ELF-1 (cell line): ENCODE measurements around the gene CWF19L2.
"Not testable (repeated sequence)": the region's sequence is repeated elsewhere in the genome, so short reads cannot be mapped to it uniquely, and the experiment has no call there.

Experiments used
- DNase-seq: peaks from one replicate; pipeline ENCODE4 v3.0.0-alpha.2; 2016; ENCODE audit warnings: low read depth, low spot score

Gene CWF19L2

DNA sequence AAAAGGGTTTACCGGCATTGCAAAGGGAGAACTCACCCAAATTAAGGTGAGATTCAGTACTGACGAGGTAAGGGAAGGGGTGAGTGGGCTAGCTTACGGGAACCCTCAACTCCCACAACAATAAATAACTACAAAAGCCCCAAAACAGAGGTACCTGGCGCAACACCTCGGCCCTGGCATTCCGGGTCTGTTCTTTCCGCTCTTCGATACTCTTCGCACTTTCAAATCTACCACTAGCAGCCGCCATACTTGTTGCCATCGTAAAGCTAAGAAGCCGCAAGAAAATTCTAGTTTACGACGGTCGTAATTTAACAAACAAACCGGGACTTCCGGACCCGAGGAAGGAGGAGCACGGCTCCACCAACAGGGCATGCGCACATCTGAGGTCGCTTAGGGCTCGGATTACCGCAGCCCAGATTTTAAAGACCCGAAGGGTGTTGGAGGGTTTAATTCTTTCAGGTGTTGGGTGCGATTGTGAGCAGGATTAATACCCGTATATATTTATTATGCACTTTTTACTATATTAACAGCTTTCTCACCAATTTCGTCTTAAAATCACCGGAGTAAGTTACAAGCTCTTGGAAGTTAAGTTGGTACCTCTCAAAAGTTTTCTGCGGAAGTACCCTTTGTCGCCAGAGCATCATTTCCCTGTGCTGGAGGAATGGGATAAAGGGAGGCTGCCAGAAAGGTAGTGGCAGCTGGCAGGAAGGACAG lies at the start of gene CWF19L2:
Gene CWF19L2 (minus strand): TSS at position 268 of the 714 bp plus-strand sequence. CDS start 9 bp downstream, at position 259.
- DNase-seq: peak; percentile 95

DNA sequence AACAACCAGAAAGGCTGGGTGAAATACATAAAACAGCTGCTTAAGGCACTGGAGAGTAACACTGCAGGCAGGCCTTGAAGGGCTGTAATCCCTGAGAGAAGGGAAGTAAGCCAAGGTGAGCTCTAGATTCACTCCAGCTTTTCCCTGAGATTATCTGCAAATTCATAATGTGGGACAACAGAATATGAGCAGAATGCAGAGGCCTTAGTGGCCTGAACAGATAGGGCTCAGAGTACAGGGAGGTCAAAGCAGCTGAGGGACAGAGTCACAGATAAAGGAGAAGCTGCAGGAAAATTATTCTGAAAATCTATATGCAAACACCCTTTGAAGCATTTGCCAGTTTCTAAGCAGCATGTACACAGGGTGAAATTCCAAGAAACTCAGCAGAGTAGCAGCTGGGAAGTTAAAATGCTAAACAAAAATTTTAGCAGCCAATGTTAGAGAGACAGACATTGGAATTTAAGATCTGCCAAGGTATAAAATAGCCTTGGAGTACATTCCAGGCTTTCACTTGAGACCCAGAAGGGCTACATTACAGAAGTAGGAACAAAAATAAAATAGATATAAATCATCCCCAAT lies 48.1 kb upstream of the CWF19L2 start:
- no peak for DNase-seq

DNA sequence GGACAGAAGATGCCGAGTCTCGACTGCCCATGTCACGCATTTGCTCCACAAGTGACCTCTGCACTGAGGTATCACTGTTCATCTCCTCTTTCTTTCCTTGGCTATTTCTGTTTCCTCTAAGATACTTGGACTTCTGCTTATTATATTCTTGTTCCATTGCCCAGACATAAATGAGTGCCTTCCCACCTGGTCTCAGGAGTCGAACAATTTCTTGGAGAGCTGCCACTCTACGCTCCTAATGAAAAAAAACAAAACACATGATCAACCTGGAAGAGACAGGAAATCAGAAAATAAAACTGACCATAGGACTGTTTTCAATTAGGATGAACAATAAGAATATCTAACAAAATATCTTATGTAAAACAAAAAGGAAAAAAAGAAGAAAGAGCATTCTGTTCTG lies 47.4 kb upstream of the CWF19L2 start:
- DNase-seq: no peak

DNA sequence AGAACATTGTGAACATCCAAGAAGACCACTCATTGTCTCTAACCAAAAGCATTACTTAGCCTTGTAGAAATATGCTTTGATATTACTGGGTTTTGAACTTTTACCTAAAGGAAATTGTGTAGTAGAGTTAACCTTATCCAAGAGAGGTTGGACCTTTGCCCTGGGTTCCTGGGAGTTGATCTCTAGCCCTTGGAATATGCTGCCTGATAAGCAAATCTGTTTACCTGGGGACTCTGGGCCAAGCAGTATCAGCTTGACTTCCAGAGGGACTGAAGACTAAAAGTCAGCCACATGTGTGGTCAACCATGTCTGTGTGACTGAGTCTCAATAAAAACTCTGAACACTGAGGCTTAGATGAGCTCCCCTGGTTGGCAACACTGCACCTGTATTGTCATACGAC lies 44.1 kb upstream of the CWF19L2 start:
- DNase-seq: no peak

DNA sequence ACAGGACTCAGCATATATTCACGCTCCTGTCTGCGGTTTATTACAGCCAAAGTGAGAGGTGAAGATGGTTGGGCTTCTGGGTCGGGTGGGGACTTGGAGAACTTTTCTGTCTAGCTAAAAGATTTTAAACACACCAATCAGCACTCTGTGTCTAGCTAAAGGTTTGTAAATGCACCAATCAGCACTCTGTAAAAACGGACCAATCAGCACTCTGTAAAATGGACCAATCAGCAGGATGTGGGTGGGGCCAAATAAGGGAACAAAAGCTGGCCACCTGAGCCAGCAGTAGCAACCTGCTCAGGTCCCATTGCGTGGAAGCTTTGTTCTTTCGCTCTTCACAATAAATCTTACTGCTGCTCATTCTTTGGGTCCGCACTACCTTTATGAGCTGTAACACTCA lies 39.7 kb upstream of the CWF19L2 start:
- DNase-seq: not testable (repeated sequence)

DNA sequence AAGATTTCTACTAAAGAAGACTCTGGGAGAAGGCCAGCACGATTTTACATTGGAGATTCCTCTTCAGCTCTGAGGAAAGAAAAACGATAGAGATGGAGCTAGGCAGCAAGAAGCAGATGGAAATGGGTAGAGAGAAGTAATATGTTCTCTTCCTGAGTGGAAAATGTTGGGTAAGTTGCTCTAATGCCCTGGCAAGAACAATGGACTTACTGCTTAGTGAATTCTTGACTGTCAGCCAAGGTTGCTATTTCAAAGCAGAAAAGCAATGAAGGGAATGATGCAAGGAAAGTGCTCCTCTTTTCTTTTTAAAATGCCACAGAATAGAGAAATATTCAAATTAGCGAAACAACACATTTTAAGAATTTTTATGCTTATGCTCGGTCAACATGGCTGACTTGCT lies 38.4 kb upstream of the CWF19L2 start:
- DNase-seq: no peak

DNA sequence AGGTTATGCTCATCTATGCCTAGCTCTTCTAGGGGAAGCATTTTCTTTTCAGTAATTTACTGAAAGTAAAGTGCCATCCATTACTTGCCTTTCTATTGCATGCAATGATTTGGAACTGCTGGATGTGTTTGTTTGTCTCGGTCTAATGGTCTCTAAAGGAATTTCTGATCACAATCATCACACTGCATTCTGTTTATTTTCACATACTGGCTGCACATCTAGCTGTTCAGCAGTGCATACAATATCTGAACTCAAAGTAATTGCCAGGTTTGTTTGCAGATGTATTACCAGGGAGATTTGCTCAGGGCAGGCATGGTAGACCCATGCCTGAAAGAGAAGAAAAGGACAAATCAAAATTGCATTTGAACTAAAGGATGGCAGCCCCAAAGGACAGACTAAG lies 36.4 kb upstream of the CWF19L2 start:
- no peak for DNase-seq

DNA sequence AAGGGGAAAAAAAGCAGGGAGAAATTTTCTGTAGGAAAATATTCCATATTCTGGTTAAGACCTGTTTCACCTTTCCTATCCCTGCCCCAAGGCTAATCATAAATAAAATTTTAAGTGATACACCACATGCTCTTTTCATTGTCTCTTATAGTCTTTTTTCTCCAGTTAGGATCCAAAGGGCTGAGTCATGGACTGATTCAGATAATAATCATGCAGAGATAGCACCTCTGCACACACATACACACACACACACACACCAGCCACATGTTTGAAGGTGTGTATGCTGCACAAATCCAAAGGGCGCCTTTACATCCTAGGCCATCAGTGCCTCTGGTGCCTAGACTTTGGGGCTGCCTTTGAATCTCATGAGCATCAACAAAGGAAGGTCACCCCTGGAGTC lies 35.5 kb upstream of the CWF19L2 start:
- DNase-seq: no peak

DNA sequence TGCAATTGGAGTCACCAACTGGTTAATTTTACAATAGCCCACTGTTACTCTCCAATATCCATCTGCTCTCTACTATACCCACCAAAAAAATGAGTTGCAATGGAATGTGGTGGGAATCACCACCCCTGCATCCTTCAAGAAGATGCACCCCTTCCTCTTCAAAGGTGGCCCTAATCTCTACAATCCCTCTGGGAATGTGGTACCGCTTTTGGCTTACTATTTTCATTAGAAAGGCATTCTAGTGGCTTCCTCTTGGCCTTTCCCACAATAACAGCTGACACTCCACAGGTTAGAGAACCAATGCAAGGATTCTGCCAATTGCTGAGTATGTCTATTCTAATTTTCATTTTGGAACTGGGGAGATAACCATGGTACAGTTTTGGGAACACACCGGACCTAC lies 33.2 kb upstream of the CWF19L2 start:
- no peak for DNase-seq

DNA sequence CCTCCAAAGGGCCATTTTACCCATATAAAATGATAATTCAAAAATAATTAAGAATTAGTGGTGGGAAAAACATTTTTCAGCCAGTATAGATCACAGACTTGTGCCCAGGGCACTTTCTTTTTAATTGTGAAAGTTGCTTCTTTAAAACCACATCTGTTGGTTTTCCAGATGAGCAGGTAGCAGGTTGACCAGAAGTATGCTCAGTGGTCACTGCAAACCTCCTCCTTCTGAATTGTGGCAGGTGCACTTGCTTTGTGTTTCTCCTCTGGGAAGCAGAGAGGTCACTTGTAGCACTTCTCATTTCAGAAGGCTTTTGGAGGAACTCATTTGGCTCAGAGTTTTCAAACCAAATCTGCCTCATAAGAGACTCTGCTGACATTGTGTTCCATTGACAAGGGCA lies 24.6 kb upstream of the CWF19L2 start:
- DNase-seq: no peak

DNA sequence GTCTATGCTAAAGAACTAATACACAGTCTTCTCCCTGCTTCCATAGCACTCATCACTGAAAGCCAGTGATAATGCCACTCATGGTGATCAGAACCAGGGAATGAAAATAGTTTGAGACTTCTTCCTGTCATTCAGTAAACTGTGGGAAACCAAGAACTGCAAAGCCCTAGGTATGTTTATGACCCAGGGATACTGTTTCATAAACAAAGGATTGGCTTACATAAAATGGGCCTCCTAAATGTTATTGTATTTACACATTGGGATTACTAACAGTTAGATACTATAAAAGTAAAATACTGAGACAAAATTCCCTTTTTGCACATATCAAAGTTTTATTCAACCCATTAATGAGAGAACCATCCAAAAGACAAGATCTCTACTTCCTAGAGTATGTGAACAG lies 21.3 kb upstream of the CWF19L2 start:
- no peak for DNase-seq

DNA sequence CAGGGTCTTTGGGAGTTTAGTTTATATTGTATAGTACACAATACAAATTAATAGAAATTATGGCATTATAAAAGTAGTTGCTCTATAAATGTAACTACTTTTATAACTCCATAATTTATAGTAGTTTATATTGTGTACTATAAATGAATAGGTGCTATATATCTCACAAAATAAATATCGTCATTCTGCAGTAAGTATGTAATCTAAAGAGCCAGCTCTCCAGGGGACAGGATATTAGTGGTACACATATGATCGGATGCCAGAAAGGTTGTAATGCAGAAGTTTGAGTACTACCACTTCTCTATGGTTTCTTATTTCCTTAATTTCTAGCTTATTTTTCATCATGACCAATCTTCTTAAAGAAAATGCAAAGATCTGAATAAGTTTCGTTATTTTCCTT lies 20.2 kb upstream of the CWF19L2 start:
- no peak for DNase-seq

DNA sequence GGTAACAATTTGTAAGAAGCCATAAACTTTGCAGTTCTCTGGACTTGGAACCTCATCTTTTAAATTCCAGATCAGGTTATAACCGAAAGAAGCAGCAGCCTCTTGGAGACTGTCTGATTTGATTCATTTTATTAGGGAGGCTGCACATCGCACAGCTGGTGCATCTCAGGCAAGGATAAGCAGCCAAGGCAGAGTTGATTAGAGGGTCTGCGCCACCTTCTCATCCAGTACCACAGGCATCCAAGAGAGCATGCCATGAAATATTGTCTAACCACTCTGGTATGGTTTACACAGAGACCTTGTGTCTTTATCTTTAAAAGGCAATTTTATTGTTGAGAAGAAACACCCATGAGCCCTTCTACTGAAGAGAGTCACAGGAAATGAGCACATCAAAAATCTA lies 16.2 kb upstream of the CWF19L2 start:
- no peak for DNase-seq

DNA sequence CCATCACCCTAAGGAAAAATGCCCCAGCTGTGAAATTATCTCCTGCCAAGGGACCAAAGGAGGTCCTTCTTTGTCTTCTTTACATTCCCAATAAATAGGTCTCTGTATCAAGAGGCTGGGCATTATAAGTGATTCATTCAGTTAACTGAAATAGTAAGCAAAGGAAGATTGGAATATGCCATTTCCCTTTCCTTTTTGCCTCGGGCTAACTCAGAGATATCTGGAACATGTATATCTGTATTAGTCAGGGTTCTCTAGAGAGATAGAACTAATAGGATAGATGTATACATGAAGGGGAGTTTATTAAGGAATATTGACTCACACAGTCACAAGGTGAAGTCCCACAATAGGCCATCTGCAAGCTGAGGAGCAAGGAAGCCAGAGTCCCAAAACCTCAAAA lies 15.3 kb upstream of the CWF19L2 start:
- no peak for DNase-seq

DNA sequence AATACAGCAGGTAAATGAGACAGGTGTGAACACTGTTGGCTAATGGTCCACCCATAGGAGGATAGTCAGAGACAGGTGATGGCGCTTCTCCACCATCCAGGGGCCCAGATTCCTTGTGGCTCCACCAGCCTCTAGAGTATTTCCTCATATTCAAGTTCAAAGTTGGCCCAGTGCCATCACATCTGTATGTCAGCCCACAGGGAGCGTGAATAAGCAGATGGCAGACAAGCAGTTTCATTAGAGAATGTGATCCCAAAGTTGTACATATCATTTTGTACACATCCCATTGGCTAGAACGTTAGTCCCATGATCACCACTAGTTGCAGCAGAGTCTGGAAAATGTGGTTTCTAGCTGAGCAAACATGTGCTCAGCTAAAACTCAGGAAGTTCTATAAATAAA lies 11.0 kb upstream of the CWF19L2 start:
- no peak for DNase-seq

DNA sequence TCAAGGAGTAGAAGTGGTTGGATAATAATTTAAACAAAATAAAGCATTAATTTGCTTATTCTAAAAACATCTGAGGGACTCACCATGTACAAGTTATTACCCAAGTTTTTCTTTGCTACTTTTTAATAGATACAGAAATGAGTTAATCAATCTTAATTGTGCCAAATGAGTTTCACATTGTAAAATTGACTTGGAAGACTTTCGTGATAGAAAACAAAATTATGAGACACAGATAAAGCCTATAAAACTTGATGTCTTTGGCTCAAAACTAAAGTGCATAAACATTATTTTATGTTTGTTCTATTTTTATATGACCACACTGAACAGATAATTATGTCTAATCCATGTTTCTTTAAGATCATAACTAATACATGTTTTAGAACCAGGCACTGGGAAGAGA lies 10.1 kb upstream of the CWF19L2 start:
- no peak for DNase-seq

DNA sequence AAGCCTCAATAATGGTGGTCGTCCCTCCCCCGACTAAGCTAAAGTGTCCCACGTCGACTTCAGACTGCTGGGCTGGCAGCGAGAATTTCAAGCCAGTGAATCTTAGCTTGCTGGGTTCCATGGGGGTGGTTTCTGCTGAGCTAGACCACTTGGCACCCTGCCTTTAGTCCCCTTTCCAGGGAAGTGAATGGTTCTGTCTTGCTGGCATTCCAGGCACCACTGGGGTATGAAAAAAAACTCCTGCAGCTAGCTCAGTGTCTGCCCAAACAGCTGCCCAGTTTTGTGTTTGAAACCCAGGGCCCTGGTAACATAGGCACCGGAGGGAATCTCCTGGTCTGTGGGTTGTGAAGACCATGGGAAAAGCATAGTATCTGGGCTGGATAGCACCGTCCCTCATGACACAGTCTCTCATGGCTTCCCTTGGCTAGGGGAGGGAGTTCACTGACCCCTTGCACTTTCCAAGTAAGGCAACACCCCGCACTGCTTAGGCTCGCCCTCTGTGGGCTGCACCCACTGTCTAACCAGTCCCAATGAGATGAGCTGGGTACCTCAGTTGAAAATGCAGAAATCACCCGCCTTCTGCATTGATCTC lies 8.7 kb upstream of the CWF19L2 start:
- DNase-seq: not testable (repeated sequence)

DNA sequence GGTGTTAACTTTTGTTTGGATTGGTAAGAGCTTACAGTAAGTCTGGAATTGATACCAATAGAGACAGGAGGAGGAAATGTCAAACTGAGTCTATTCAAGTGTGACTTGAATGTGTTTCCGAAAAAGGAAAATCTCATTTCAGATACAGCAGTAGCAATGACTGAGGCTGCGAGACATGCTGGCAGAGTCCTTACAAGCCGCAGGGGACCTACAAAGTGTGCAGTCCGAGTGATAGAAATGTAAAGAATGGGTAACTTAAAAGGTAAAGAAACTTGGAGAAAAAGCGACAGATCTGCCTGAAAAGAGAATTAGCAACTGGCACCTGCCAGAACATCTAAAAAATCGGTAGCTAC lies 444 bp downstream of the CWF19L2 start:
- DNase-seq: no peak

DNA sequence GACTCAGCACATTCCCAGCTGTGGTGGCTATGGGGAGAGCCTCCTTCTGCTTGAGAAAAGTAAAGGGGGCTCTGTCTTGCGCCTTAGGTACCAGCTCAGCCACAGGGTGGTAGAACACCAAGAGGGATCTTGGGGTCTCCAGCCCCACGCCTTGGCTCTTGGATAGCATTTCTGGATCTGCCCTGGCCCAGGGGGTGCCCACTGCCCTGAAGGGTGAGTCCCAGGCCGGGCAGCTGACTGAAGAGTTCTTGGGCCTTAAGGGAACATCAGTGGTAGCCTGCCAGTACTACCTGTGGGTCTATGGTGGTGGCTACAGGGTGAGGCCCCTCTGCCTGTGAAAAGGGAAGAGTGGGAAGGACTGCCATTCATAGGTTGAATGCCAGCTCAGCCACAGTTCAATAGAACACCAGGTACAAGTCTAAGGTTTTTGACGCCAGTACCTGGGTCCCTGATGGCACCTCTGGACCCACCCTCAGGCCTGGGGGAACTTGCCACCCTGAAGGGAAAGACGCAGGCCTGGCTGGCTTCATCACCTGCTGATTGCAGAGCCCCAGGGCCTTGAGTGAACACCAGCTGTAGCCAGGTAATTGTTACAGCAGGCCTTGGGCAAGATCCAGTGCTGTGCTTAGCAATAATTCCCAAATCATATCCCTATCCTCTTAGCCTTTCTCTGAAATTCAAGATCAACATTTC lies 3.9 kb downstream of the CWF19L2 start:
- DNase-seq: no peak

DNA sequence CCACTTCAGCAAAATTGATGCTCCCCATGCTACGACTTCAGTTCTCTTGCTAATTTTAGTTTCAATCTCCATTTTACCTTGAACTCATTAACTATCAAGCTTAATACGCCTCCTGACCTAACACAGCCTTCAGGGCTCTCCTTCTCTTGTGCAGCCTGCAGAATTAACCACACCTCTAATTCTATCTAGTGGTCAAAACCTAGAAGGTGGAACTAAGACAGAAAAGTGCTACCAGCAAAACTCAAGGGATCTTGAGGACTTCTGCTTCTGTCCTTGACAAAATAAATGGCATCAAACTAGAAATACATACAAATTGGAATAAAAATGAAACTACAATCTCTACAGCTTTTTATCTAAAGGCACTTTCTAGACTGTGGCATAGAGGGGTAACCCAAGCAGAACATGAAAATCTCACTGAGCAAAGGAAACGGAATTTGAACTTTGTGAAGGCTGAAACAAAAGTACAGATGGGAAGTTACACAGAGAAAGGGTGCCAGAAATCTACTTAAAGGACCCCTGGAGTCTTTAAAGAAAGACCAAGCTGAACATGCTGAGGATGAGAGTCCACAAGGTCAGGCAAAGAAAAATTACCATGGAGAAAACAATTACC lies 10.7 kb downstream of the CWF19L2 start:
- no peak for DNase-seq

DNA sequence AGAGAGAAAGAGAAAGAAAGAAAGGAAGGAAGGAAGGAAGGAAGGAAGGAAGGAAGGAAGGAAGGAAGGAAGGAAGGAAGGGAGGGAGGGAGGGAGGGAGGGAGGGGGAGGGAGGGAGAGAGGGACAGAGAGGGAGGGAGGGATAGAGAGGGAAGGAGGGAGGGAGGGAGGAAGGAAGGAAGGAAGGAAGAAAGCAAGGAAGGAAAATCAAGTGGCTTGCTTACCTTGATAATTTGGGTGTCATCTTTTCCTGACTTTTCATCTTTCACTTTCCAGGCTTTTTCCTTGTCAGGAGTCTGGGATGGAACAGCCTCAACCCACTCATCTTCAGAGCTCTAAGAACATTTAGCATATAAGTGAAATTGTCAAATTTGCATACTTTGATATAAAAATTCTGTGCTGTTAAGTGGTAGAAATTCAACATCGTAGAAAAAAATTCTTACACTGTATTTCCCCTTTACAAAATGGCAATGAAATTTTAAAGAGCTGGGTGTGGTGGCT lies 14.9 kb downstream of the CWF19L2 start:
- DNase-seq: no peak

DNA sequence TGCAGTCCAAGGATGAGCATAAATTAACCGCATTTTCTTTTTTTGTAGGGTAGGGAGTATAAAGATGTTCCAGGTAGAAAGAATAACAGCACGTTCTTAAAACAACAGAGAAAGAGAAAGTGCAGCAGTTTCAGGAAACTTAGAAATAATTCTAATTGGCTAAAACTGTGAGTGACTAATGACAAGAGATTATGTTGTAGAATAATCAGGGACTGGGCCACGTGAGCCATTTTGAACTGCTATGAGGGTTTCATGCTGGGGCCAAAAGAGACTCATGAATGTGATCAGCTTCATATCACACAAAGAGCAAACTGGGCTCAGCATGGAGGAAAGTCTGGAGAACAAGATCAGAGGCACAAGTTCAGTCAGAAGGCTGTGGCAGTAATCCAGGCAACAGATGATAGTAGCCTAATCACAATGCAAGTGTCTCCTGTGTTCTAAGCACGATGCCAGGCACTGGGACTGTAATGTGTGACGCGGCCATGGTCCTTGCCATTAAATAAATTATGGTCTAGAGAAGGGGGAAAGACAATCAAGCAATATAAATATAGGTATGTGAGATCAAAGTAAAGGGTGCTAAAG lies 17.9 kb downstream of the CWF19L2 start:
- no peak for DNase-seq
